Endothelial cell of coronary artery (primary cell): ENCODE measurements around the gene GALNT6. TPM values are rescaled to one million over a fixed set of nuclear protein-coding genes. Genes with fewer than 3 reads are reported as not detected.

Experiments used
- total RNA-seq: library from RNA; depleted of rRNA; stranded (reverse); fragments of >200 nt; gene quantifications from 2 replicates; pipeline ENCODE4 v1.2.3, GENCODE V29; 2014

Gene GALNT6, protein sequence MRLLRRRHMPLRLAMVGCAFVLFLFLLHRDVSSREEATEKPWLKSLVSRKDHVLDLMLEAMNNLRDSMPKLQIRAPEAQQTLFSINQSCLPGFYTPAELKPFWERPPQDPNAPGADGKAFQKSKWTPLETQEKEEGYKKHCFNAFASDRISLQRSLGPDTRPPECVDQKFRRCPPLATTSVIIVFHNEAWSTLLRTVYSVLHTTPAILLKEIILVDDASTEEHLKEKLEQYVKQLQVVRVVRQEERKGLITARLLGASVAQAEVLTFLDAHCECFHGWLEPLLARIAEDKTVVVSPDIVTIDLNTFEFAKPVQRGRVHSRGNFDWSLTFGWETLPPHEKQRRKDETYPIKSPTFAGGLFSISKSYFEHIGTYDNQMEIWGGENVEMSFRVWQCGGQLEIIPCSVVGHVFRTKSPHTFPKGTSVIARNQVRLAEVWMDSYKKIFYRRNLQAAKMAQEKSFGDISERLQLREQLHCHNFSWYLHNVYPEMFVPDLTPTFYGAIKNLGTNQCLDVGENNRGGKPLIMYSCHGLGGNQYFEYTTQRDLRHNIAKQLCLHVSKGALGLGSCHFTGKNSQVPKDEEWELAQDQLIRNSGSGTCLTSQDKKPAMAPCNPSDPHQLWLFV
- total RNA-seq: 76.9 and 80.1 TPM in 2 replicates

DNA sequence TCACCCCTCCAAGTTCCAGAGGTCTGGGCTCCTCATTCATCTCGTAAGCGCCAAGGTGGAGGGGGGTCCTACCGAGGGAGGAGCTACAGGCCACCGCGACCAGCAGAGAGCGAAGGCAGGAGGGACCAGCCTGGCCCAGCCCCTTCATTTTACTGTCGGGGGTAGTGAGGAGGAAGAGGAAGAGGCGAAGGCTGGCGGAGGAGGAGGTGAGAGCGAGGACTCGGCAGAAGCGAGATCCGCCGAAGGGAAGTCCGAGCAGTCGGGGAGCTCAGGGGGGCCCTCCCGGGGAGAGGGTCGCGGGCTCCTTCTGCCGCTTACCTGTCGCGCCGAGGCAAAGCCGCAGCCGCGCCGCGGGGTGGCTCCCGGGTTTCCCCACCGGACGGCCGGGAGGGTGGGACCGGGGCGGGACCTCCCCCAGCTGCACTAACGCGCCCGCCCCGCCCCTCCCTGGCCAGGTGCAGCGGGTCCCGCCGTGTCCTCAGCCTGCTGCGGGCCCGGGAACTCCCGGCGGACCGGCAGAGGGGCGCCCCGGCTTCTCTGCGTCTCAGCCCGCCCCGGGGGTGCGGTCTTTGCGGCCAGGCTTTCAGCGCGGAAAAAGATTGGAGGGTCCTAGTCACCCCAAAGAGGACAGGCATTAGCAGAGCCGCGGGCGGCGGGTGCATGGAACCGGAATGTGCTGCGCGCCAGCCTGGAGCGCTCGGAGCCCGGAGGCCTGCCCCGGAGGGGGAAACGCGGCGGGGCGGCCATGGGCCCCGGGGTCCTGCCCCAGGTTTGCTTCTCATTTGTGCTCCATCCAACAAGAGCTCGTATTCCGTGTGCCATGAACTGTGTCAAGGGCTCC, at the start of gene GALNT6:
TSS of gene GALNT6 (minus strand) at position 124 of the 841 bp plus-strand sequence. CDS start 11,625 bp downstream, outside the sequence.

DNA sequence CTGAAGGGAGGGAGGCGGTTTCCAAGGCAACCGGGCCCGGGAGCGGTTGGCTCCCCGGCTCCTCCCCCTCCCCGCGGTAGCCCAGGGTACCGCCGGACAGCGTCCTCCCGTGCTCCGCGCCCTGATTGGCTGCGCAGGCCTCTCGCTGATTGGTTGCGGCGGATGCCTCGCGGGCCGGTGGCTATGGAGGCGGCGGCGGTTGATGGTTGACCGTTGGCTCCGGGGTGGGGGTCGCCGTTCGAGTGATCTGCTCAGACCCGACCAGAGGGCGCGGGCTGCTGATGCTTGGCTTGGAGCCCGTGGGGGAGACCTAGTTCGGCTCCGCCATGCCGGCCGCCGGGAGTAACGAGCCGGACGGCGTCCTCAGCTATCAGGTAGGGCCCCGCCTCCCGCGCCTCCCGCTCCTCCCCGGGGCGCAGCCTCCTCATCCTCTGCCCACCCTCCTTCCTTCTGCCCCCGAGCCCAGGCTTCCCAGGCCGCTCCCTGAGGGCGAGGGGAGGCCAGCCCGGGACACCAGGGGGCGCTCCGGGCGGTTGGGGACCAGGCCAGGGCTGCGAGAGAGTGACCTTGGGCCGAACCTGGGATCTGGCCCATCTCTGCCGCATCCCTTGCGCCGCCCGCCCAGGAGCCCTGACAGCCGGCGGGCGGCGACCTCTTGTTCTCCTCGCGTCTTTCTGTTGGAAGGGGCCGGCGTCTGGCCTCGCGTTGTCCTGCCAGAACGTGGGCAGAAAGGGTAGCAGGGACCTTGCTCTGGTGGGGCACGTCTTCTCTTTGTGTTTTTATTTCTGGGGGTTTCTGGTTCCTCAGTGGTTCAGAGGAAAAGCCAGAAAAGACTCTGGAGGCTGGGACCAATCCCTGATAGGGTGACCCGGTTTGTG, 33.7 kb upstream of the GALNT6 start, which contains the start of gene SLC4A8:
TSS of gene SLC4A8 (plus strand) at position 170 of the 878 bp plus-strand sequence. CDS start at position 327, 157 bp downstream.

DNA sequence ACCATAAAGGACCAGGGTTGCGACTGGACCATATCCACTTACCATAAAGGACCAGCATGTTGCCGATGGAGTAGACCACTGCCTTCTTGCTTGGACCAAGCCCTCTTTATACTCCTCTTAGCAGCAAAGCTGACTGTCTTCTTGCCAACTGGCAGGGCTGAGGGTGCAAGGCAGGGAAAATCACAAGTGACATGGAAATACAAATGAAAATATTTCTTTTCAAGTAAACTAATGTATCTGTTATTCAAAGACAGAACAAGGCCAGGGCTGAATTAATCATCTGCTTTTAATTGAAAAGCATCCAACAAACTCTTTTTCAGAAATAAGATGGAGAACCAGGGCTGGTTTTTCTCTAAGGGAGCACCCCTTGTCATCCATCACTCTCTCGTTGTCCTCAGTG, 44.6 kb downstream of the GALNT6 start, which contains the start of gene CELA1:
TSS of gene CELA1 (minus strand) at position 99 of the 400 bp plus-strand sequence. CDS start at position 58, 41 bp downstream.

DNA sequence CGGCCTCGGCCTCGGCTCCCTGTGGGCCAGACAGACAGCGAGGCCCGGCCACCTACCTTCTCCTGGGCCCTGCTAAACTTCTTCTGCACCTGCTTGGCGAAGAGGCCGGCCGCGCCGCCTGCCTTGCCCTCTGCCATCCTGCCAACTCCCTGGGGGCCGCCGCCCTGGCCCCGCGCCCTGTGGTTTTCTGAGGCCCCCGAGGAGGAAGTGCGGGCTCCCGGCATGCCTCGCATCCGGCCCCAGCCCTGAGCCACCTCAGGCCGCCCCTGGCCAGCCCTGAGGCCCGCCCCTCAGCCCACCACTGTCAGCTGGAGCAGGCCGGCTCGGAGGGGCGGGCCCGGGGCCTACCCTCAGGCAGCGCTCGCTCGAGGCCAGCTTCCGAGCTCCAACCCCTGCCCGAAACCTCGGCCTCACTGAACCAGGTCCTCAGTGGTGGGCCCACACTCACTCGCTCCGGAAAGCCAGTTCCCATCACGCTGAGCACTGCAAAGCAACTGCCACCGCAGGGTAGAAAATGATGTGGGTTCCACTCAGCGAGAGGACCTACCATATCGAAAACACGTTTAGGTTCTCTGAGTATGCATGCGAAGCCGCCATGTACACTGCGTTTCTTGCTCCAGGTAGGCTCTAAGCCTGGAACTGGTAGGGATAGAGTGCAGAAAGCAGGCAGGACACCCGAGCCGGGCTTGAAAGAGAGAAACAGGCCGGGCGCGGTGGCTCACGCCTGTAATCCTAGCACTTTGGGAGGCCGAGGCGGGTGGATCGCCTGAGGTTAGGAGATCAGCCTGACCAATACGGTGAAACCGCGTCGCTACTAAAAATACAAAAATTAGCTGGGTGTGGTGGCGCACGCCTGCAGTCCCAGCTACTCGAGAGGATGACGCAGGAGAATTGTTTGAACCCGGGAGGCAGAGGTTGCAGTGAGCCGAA, 67.0 kb downstream of the GALNT6 start, which contains the start of gene BIN2:
TSS of gene BIN2 (minus strand) at position 209 of the 930 bp plus-strand sequence. CDS start at position 137, 72 bp downstream.

Other genes starting within 250 kb of the GALNT6 start
- gene TFCP2, start 218.3 kb downstream of the GALNT6 start, total RNA-seq: 7.8 and 8.0 TPM in 2 replicates
- 0.99 and 1.7 TPM in 2 replicates for gene POU6F1, start 173.3 kb downstream of the GALNT6 start, total RNA-seq
- 48.5 TPM in 2 replicates for gene DAZAP2, start 152.6 kb downstream of the GALNT6 start, total RNA-seq
- 10.2 and 13.4 TPM in 2 replicates for gene SMAGP, start 121.0 kb downstream of the GALNT6 start, total RNA-seq
- gene BIN2, start 67.2 kb downstream of the GALNT6 start, total RNA-seq: not detected in 2 replicates
- not detected in 2 replicates for gene CELA1, start 44.7 kb downstream of the GALNT6 start, total RNA-seq
- 4.9 TPM in 2 replicates for gene SLC4A8, start 33.4 kb upstream of the GALNT6 start, total RNA-seq
- 5.7 and 16.6 TPM in 2 replicates for gene SCN8A, start 199.8 kb upstream of the GALNT6 start, total RNA-seq